NB4 (cell line): ENCODE measurements around the gene CPED1.

Experiments used
- DNase-seq: peaks from one replicate; pipeline ENCODE4 v3.0.0; 2010; ENCODE audit warnings: low read depth
- H3K4me3 ChIP-seq: one replicate; pipeline ENCODE4 v1.5.1; 2011; ENCODE audit warnings: mild to moderate bottlenecking, low read depth, low read length, moderate library complexity
- MYC ChIP-seq: IDR thresholded peaks from 2 replicates; pipeline ENCODE4 v1.6.1; 2011; ENCODE audit warnings: low read depth, low read length
- POLR2A ChIP-seq: IDR thresholded peaks from 2 replicates; pipeline ENCODE4 v1.6.1; 2011; ENCODE audit warnings: mild to moderate bottlenecking; ENCODE audit not compliant: insufficient read length; ENCODE audit errors: extremely low read depth
- TF ChIP-seq, protein P1 (sequence below): IDR thresholded peaks from 2 replicates; pipeline ENCODE4 v1.6.1; 2011; ENCODE audit warnings: low read depth, low read length
- TF ChIP-seq, protein P2 (sequence below): IDR thresholded peaks from one replicate; pipeline ENCODE4 v1.5.1; 2012; ENCODE audit warnings: low read depth, low read length

CPED1 gene

DNA sequence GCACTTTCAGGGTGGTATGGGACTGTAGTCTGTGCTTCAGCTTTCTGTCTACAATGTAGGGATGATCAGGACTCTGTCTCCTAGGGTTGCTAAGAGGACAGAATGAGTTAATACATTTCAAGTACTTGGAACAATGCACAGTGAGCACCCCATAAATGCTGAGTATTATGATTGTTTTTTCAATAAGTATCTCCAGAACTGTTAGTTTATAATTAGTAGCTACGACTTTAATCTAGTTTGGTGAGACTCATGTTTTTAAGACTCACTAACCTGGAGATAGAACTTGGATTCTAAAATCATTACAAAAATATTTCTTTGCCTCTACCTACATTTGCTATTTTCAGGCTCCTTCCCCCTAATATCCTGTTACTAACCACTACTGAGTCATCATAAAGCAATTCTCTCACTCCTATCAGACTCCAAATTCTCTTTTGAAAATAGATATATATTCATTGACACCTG lies 95.3 kb downstream of the CPED1 start:
- no peak for DNase-seq
- no peak overlapping the region for H3K4me3 ChIP-seq

DNA sequence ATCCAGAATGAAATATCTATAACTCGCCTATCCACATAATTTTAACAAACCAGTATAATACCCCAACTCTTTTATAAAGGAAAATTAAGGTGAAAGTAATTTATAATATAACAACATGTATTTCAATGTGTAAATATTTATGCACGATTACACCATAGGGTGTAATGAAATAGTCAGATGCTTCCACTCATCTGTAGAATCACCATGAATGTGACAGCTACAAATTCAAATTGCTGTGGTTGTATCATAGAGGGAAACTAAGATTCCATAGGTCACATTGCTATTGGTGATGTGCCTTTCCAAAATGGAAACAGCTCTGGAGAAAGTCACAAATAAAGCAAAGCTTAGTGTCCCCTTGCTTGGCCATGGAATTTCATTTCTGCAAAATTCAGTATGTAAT lies 95.7 kb downstream of the CPED1 start:
- H3K4me3 ChIP-seq: no peak overlapping the region
- TF ChIP-seq, protein P1, sequence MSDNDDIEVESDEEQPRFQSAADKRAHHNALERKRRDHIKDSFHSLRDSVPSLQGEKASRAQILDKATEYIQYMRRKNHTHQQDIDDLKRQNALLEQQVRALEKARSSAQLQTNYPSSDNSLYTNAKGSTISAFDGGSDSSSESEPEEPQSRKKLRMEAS: no peak
- DNase-seq: no peak

More for the DNA sequence above, 95.3 kb downstream of the CPED1 start:
- TF ChIP-seq MYC (no peak), POLR2A (no peak)
- TF ChIP-seq, protein P1: no peak
- TF ChIP-seq, protein P2, sequence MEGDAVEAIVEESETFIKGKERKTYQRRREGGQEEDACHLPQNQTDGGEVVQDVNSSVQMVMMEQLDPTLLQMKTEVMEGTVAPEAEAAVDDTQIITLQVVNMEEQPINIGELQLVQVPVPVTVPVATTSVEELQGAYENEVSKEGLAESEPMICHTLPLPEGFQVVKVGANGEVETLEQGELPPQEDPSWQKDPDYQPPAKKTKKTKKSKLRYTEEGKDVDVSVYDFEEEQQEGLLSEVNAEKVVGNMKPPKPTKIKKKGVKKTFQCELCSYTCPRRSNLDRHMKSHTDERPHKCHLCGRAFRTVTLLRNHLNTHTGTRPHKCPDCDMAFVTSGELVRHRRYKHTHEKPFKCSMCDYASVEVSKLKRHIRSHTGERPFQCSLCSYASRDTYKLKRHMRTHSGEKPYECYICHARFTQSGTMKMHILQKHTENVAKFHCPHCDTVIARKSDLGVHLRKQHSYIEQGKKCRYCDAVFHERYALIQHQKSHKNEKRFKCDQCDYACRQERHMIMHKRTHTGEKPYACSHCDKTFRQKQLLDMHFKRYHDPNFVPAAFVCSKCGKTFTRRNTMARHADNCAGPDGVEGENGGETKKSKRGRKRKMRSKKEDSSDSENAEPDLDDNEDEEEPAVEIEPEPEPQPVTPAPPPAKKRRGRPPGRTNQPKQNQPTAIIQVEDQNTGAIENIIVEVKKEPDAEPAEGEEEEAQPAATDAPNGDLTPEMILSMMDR: no peak

DNA sequence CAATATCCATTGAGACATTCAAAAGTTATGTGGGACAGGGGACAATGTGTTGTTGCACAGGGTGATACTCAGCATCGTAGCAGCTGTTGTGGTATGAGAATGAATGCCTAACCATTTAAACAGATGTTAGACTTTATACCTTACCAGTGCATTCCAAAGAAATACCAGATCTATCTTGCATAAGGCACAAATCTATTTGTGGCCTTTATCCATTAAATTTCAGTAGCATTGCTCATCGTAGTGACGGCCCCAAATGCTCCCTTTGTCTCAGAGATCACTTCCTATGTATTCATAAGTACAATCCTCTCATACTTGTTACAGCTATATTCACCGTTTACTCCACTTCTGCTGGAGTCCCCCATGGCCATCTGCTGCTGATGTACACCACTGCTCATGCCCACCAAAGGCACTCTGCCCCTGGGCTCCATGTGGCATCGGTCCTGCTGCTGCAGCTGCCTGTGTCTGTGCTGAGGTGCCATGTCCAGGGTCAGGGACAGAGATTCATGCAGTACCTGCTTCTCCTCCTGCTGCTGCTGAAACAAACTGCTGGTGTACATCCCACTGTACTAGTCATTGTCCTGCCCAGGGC lies 96.3 kb downstream of the CPED1 start:
- H3K4me3 ChIP-seq: no peak overlapping the region
- no peak for DNase-seq
- TF ChIP-seq POLR2A (no peak), MYC (no peak)
- TF ChIP-seq, protein P1: no peak
- TF ChIP-seq, protein P2: no peak

DNA sequence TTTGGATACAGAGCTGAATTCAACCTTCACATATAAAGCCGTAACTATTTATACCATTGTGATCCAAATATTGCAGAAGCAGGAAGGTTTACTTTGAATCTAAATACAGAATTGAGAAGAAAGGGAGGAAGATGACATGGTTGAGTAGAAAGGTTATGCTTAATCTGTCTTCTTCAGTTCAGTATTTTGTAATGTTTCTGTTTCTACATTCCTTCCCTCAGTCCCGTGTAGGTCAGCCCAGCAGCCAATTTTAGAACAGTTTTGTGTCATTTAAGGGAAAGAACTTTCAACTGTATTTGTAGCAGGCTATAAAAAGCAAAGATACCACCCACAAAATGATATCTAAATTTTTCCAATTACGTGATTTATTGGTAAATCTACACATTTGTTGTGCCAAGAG lies 97.4 kb downstream of the CPED1 start:
- no peak for DNase-seq

DNA sequence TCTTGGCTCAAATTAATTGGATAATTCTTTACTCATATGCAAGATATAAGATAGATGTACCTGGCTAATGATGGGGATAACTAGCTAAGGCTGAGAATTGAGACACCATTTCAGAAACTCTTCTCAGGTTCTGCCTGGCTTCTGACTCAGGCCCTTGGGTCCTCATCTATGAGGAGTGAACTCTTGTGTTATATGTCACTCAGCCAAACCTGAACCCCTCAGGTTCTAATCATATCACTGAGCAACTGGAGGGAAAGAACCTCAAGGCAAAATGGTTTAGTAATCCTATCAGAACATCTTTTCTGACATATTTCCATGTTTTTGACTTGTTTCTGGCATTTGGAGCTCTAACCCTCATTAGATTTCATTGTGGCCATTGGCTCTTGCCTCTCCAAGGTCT lies 100.4 kb downstream of the CPED1 start:
- H3K4me3 ChIP-seq: no peak overlapping the region
- TF ChIP-seq, protein P2: no peak
- no peak for TF ChIP-seq POLR2A
- no peak for DNase-seq

More for the DNA sequence above, 97.4 kb downstream of the CPED1 start:
- H3K4me3 ChIP-seq: no peak overlapping the region
- TF ChIP-seq, protein P1: no peak
- TF ChIP-seq, protein P2: no peak
- no peak for TF ChIP-seq MYC
- TF ChIP-seq POLR2A: no peak

DNA sequence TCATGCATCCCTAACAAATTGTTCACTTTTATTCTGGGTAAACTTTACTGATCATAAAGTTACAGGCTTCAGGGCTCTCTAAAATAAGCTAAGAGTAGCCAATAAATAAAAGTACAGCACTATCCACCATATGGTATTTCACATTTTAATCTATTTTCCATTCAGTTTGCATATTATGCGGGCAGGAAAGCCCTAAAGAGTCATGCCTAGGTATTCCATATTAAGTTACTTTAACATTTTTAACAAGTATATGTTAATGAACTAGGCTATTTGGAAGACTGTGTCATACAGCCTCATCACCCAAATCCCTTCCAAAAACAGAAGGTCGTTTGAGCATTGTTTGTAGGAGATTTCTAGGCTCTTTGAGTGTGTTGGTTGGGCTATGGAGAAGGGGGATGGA lies 106.3 kb downstream of the CPED1 start:
- TF ChIP-seq, protein P2: no peak
- TF ChIP-seq POLR2A (no peak), MYC (no peak)
- TF ChIP-seq, protein P1: no peak
- DNase-seq: no peak
- no peak overlapping the region for H3K4me3 ChIP-seq
